Mucosa of descending colon (tissue), 3 donors: ENCODE results near the gene OR9A4. TPM values are rescaled to one million over a fixed set of nuclear protein-coding genes. Genes with fewer than 3 reads are reported as not detected.

ENCODE experiments used
- ATAC-seq: fragments of 200-7000 bp; cut with Tn5 transposase; one replicate; pipeline ENCODE4 v1.9.1; 2020; ENCODE audit warnings: mild to moderate bottlenecking, moderate library complexity
- DNase-seq, 3 donors: peaks; one replicate each; pipeline ENCODE4 v3.0.0-alpha.2; 2020
- H3K36me3 ChIP-seq: fragments of 200-600 bp; one replicate; pipeline ENCODE4 v1.8.0; 2021; ENCODE audit warnings: low read depth, mild to moderate bottlenecking
- H3K4me1 ChIP-seq: fragments of 200-600 bp; one replicate; pipeline ENCODE4 v1.8.0; 2021; ENCODE audit warnings: low read depth, mild to moderate bottlenecking
- H3K4me3 ChIP-seq: fragments of 200-600 bp; one replicate; pipeline ENCODE4 v1.8.0; 2021; ENCODE audit warnings: mild to moderate bottlenecking
- H3K9me3 ChIP-seq: fragments of 200-600 bp; one replicate; pipeline ENCODE4 v1.8.0; 2021; ENCODE audit warnings: mild to moderate bottlenecking
- intact Hi-C, 2 donors: fragments of 100-400 bp; cut with DNase I in 1 of 2; cut with micrococcal nuclease in 1 of 2; formaldehyde crosslinking; loops; one replicate each; pipeline versions ENCODE4 v1.11.0 to v1.11.1; 2022; cut with DNase I, micrococcal nuclease
- total RNA-seq, 3 donors: library from RNA; stranded (reverse); fragmentation: NEBNext Ultra II Directional in 2 of 3; extraction: Animal tissue kit (Norgen Biotek cat#: 25700) in 2 of 3; gene quantifications; one replicate each; pipeline versions ENCODE4 v1.2.1 to v1.2.4, GENCODE V29; 2021 to 2023
- TF ChIP-seq, protein P1 (sequence below): fragments of 200-600 bp; IDR thresholded peaks from one replicate; pipeline ENCODE4 v1.8.0; 2022; ENCODE audit warnings: antibody characterized with exemption, mild to moderate bottlenecking
- donor health status: DM: no; HTN: no; CAD: no; lungs with moderate emphysema.
- donor health status: DM: no; HTN: no; CAD: no.
- donor health status: DM: no; HTN: yes; CAD: no.

The OR9A4 gene
- total RNA-seq, 3 donors from 2014 or later, result 0.26 TPM; not detected in 2

DNA sequence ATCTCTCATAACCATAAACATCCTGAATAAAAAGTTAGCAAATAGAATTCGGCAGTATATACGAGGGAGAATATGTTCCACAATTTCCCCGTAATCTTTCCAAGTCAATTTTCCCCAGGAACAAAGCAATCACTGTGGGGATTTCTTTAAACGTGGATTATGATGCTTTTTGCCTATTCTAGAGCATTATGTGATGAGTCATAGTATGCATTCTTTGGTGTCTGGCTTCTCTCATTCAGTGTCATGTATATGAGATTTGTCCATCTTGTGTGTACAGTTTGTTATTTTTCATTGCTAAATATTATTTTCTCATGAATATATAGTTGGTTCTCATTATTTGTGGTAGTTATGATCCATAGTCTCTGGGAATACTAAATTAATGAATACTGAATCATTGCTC, 9.9 kb upstream of the OR9A4 start:
- H3K4me1 ChIP-seq, result no peaks in the 10 kb centered on the region
- H3K9me3 ChIP-seq, result no peaks in the 10 kb centered on the region
- H3K36me3 ChIP-seq, result no peaks in the 10 kb centered on the region
- DNase-seq, result no peak
- intact Hi-C loops, result no loop called here
- no peak overlapping the region for H3K4me3 ChIP-seq
- ATAC-seq, result no peak
- TF ChIP-seq, protein P1, sequence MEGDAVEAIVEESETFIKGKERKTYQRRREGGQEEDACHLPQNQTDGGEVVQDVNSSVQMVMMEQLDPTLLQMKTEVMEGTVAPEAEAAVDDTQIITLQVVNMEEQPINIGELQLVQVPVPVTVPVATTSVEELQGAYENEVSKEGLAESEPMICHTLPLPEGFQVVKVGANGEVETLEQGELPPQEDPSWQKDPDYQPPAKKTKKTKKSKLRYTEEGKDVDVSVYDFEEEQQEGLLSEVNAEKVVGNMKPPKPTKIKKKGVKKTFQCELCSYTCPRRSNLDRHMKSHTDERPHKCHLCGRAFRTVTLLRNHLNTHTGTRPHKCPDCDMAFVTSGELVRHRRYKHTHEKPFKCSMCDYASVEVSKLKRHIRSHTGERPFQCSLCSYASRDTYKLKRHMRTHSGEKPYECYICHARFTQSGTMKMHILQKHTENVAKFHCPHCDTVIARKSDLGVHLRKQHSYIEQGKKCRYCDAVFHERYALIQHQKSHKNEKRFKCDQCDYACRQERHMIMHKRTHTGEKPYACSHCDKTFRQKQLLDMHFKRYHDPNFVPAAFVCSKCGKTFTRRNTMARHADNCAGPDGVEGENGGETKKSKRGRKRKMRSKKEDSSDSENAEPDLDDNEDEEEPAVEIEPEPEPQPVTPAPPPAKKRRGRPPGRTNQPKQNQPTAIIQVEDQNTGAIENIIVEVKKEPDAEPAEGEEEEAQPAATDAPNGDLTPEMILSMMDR, result no peak

DNA sequence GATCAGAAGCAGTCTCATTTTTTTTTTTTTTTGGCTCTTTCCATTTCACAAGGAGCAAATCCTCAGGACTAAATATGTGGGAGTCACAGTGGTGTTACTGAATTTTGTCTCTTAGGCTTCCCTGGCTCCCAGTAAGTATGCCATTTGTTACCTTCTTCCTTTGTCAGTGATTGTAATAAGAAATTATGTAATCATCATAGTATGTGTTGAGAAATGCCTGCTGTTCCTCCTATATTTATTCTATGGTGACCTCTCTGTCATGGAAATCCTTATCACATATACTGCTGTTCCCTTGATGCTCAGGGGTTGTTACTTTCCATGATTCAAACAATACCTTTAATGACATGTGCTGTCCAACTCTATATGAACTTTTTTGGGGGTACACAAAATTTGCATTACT, 4.8 kb upstream of the OR9A4 start:
- Histone ChIP-seq H3K4me1 (peaks cover 4% of the 10 kb centered on the region), H3K4me3 (no peak overlapping the region), H3K9me3 (no peaks in the 10 kb centered on the region), H3K36me3 (no peaks in the 10 kb centered on the region)
- intact Hi-C loops, result no loop called here
- DNase-seq (no peak), ATAC-seq (no peak)
- TF ChIP-seq, protein P1, result no peak

DNA sequence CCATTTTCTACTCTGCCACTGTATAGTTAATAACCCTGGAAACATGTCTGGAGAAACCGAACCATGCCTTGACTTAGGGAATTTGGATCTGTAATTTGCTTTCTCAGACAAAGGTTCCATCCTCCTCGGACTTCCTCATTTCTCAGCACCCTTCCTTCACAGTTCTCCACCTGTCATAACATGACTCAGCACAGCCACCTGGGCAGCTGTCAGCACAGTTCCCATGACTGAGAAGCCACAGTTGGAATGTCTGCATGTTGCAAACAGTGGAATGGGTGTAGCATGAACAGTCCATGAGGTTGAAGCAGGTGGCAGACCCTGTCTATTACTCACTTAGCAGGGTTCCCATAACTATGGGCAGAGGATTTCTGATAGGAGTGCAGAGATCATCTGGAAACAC, 634 bp upstream of the OR9A4 start:
- ATAC-seq (peak; percentile 98), DNase-seq (peak; percentile 57 to 64 (median 57))
- intact Hi-C loops, result no loop called here
- Histone ChIP-seq H3K36me3 (no peaks in the 10 kb centered on the region), H3K9me3 (no peaks in the 10 kb centered on the region), H3K4me1 (peaks cover 4% of the 10 kb centered on the region), H3K4me3 (no peak overlapping the region)
- TF ChIP-seq, protein P1, result no peak

DNA sequence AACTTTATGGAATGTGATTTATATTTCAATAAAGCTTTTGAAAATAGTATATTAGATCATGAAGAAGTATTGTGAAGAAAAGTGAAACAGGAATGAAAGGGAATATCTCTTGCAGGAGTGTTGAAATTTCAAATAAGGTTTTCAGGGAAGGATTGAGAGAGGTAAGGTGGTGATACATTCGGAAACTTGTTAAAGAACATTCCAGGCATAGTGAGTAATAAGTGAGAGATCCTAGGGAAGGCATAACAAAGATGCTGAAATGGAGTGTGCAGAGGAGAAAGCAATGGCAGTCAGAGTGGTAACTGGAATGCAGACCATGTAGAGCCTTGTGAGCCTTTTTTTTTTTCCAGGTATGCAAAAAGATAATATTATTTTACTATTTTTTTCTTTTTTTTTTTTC, 4.1 kb downstream of the OR9A4 start:
- intact Hi-C loops, result no loop called here
- DNase-seq (no peak), ATAC-seq (no peak)
- Histone ChIP-seq H3K4me3 (no peak overlapping the region), H3K36me3 (no peaks in the 10 kb centered on the region), H3K4me1 (no peaks in the 10 kb centered on the region), H3K9me3 (no peaks in the 10 kb centered on the region)
- TF ChIP-seq, protein P1, result no peak

DNA sequence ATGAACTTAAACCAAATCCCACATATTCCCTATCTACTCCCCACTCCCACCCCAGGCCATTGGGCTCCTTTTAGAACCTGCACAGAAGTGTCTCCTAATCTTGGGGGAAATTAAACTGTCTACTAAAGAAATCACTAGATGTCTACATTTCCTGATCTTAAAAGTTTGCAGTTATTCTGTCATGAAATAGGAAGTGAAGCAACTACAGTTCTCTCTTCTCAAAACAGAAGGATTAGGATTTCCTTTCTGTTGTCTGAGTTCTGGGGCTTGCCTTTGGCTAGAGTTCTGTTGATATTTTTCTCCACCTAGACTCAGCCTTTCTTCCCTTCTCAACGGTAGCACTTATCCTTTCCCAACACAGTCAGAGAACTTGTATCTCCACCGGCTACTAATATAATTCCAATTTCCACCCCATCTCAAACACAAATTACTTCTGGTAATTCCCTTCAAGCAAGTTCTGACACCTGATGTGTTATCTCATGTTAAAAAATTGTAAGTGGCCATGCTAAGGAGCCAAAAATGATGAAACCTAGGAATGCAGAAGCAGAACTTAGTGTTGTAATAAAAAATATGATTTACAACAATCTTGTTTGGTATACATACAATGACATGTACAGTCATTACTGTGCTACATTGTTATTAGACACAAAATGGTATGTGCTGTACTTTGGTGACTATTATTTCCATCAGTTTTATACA, 12.1 kb downstream of the OR9A4 start:
- TF ChIP-seq, protein P1, result no peak
- no peaks in the 10 kb centered on the region for H3K4me1 ChIP-seq
- H3K4me3 ChIP-seq, result no peak overlapping the region
- no peak for DNase-seq
- intact Hi-C loops, result no loop called here
- ATAC-seq, result no peak
- no peaks in the 10 kb centered on the region for H3K36me3 ChIP-seq
- no peaks in the 10 kb centered on the region for H3K9me3 ChIP-seq

DNA sequence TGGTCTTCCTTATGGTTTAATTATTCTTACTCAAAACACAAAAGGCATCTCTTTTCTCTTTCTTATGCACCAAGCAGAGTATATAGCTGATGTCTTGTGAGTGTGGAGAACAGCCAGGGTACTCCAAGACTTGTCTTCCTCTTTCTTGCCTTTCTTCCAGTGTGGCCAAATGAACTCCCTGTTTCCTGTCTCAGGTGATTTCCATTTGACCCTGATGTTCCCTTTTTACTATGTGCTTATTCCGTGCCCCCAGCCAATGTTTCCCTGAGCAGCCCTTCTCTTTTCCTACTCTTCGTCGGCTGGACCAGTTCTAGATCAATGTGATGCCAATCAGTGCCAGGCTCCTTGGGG, 12.6 kb downstream of the OR9A4 start:
- ATAC-seq, result no peak
- TF ChIP-seq, protein P1, result no peak
- no peaks in the 10 kb centered on the region for H3K4me1 ChIP-seq
- no peak overlapping the region for H3K4me3 ChIP-seq
- intact Hi-C loops, result no loop called here
- no peaks in the 10 kb centered on the region for H3K9me3 ChIP-seq
- no peak for DNase-seq
- H3K36me3 ChIP-seq, result no peaks in the 10 kb centered on the region
